Fibroblast of gingiva (primary cell): ENCODE data around the gene FAM219A.
"Not testable (repeated sequence)": the region's sequence is repeated elsewhere in the genome, so short reads cannot be mapped to it uniquely, and the experiment has no call there.

ENCODE experiments used
- DNase-seq: peaks from one replicate; pipeline ENCODE4 v3.0.0-alpha.2; 2011; ENCODE audit warnings: low read depth

The FAM219A gene

GRCh38 chr9:34482746-34483145 is 24.4 kb upstream of the FAM219A start:
- not testable (repeated sequence) for DNase-seq

- DNase-seq: not testable (repeated sequence)
These were observed 23.2 kb upstream of the FAM219A start for GRCh38 chr9:34481620-34482019.

- no peak for DNase-seq
These were observed 21.1 kb upstream of the FAM219A start for GRCh38 chr9:34479431-34479866.

- DNase-seq: no peak
These were observed 19.2 kb upstream of the FAM219A start for GRCh38 chr9:34477541-34477940.

- no peak for DNase-seq
These were observed 16.7 kb upstream of the FAM219A start for GRCh38 chr9:34475097-34475496.

GRCh38 chr9:34465468-34465867 is 7.1 kb upstream of the FAM219A start:
- no peak for DNase-seq

- no peak for DNase-seq
These were observed 6.2 kb upstream of the FAM219A start for GRCh38 chr9:34464571-34464970.

DNA sequence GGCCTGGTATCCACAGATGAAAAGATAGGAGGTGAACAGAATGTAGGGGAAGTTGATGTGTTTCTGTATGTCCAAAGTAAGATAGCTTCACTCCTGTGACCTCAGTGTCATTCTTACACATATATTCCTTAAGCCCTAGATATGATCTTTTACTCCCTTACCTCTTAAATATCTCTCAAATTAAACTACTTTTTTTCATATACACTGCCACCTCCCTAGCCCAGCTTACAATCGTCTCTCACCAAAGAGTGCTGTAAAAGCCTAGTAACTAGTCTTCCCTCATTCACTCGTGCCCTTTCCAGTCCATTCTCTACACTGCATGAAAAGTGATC is 5.5 kb upstream of the FAM219A start:
- DNase-seq: no peak

GRCh38 chr9:34463098-34463900 is 4.9 kb upstream of the FAM219A start:
- DNase-seq: peak; percentile 20

DNA sequence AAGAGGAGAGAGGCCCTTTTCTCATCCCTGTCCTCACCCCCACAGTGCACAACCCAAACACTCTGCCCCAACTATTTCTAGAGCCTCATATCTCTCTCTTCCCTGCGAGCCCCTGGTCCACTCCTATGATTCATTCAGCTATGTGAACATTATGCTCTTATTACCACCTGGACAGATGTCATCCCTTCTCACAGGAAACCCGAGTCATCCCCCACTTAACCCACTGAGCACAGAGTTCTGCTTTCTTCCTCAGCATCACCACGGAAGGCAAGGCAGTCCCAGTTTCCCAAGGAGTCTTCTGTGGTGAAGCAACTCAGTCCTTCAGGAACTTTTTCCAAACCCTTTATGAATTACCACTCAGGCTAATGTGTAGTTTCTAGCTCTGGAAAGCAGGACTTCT is 1.6 kb upstream of the FAM219A start:
- DNase-seq: no peak

DNA sequence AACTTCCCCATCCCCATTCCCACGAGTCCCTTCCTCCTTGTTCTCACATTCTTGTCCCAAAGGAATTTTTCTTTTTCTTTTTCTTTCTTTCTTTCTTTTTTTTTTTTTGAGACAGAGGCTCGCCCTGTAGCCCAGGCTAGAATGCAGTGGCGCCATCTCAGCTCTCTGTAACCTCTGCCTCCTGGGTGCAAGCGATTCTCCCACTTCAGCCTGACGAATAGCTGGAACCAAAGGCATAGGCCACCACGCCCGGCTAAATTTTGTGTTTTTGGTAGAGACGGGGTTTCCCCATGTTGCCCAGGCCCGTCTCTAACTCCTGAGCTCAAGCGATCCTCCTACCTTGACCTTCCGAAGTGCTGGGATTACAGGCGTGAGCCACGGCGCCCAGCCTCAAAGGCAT is 986 bp upstream of the FAM219A start:
- no peak for DNase-seq

GRCh38 chr9:34458959-34459340 is 580 bp upstream of the FAM219A start:
- no peak for DNase-seq

- peak; percentile 65 for DNase-seq
These were observed 931 bp downstream of the FAM219A start for GRCh38 chr9:34457266-34458012.

DNA sequence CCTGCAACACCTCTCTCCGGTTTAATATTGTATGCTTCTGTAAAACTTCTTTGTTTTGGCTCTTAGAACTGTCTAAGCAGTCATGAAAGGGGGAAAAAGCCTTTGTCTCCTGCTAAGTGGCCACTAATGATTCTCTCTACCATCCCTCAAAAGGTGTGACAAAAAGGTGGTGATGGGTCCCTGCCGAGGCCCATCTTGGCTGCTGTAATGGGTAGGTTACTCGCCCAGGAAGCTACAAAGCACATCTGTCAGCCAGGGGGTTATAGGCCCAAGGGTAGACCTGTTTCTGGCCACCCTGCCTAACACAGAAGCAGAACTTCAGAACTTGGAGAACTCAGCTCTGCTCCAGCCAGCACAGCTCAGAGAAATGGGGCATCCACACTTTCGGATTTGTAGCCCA is 1.6 kb downstream of the FAM219A start:
- DNase-seq: no peak

- no peak for DNase-seq
These were observed 2.2 kb downstream of the FAM219A start for GRCh38 chr9:34456151-34456550.

- DNase-seq: peak; percentile 82
These were observed 3.8 kb downstream of the FAM219A start for GRCh38 chr9:34454571-34455065.

DNA sequence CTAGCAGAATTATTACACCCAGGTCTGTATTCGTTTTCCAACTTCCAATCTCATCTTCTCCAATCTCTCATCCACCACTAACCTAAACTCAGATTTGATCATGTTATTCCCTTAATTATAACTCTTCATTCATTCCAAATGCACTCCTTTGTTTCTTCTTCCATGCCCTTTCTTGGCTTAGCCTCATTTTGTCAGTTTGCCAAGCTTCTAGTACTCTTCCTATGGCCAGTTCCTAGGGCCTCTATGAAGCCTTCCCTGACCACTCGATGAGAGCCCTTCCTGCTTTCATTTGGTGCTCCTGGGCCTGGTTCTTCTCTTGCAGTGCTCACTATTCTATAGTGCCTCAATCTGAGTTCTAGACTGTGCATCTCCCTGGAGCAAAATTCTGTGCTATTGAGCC is 5.8 kb downstream of the FAM219A start:
- DNase-seq: no peak

DNA sequence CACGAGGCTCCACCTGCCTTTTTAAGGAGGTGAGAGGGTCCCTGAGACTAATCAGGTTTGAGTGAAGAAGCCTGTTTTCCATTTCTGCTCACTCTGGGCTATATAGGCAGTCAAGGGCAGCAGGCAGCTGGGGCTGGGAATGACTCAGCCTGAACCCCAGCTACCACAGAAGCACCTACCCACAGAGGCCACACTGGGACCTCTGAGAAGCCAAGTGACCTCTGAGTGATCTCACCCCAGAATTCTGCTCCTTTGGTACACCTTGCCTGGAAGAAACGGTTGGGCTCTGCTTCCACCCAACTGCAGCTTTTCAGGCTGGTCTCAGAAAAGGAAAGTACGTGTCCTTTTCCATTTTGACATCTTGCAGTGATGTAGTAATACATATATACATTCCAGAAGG is 6.8 kb downstream of the FAM219A start:
- DNase-seq: no peak

GRCh38 chr9:34451135-34451534 is 7.2 kb downstream of the FAM219A start:
- no peak for DNase-seq

GRCh38 chr9:34450644-34451043 is 7.7 kb downstream of the FAM219A start:
- no peak for DNase-seq

- DNase-seq: no peak
These were observed 11.4 kb downstream of the FAM219A start for GRCh38 chr9:34446951-34447350.

- no peak for DNase-seq
These were observed 11.9 kb downstream of the FAM219A start for GRCh38 chr9:34446468-34446891.

GRCh38 chr9:34443976-34444375 is 14.4 kb downstream of the FAM219A start:
- no peak for DNase-seq
